Colonic mucosa (tissue), 4 donors: ENCODE measurements around the gene ELK1. TPM values are rescaled to one million over a fixed set of nuclear protein-coding genes. Genes with fewer than 3 reads are reported as not detected.

Source experiments
- DNase-seq: peaks from one replicate; pipeline ENCODE4 v3.0.0-alpha.2; 2020
- H3K27ac ChIP-seq: fragments of 200-600 bp; one replicate; pipeline ENCODE4 v1.8.0; 2021
- H3K27me3 ChIP-seq: fragments of 200-600 bp; one replicate; pipeline ENCODE4 v1.8.0; 2021
- H3K36me3 ChIP-seq: fragments of 200-600 bp; one replicate; pipeline ENCODE4 v1.8.0; 2021
- H3K4me1 ChIP-seq: fragments of 200-600 bp; one replicate; pipeline ENCODE4 v1.8.0; 2021; ENCODE audit warnings: mild to moderate bottlenecking
- H3K4me3 ChIP-seq: fragments of 200-600 bp; one replicate; pipeline ENCODE4 v1.8.0; 2021
- H3K9ac ChIP-seq, 2 donors: one replicate each; pipeline ENCODE4 v1.7.0; 2013; ENCODE audit warnings: control low read depth in 2 of 2, low read depth in 2 of 2, low read length in 2 of 2
- H3K9me3 ChIP-seq: fragments of 200-600 bp; one replicate; pipeline ENCODE4 v1.8.0; 2021
- intact Hi-C: fragments of 100-400 bp; cut with DNase I; formaldehyde crosslinking; loops from one replicate; pipeline ENCODE4 v1.14.1; 2022
- total RNA-seq, 2 donors: library from RNA; stranded (reverse); fragmentation: NEBNext Ultra II Directional in 1 of 2; extraction: Animal tissue kit (Norgen Biotek cat#: 25700) in 1 of 2; gene quantifications; one replicate each; pipeline ENCODE4 v1.2.1, GENCODE V29; 2021
- TF ChIP-seq, protein P1 (sequence below): fragments of 200-600 bp; IDR thresholded peaks from one replicate; pipeline ENCODE4 v1.8.0; 2022; ENCODE audit warnings: antibody characterized with exemption, mild to moderate bottlenecking
- donor health status: healthy.
- donor health status: DM: no; HTN: no; CAD: no.
- donor health status: DM: no; HTN: no; CAD: no.

ELK1 gene
- total RNA-seq, 2 donors from 2014 or later: 26.7 to 31.0 TPM

GRCh38 chrX:47649781-47650163 is 591 bp downstream of the ELK1 start:
- Histone ChIP-seq H3K9me3 (no peaks in the 10 kb centered on the region), H3K36me3 (no peaks in the 10 kb centered on the region), H3K27me3 (no peaks in the 10 kb centered on the region), H3K9ac (peak overlapping the region; percentile 35 to 70), H3K27ac (peak overlapping the region; percentile 52), H3K4me1 (no peaks in the 10 kb centered on the region), H3K4me3 (peak overlapping the region; percentile 54)
- DNase-seq: no peak
- intact Hi-C loops: no loop called here
- TF ChIP-seq, protein P1, sequence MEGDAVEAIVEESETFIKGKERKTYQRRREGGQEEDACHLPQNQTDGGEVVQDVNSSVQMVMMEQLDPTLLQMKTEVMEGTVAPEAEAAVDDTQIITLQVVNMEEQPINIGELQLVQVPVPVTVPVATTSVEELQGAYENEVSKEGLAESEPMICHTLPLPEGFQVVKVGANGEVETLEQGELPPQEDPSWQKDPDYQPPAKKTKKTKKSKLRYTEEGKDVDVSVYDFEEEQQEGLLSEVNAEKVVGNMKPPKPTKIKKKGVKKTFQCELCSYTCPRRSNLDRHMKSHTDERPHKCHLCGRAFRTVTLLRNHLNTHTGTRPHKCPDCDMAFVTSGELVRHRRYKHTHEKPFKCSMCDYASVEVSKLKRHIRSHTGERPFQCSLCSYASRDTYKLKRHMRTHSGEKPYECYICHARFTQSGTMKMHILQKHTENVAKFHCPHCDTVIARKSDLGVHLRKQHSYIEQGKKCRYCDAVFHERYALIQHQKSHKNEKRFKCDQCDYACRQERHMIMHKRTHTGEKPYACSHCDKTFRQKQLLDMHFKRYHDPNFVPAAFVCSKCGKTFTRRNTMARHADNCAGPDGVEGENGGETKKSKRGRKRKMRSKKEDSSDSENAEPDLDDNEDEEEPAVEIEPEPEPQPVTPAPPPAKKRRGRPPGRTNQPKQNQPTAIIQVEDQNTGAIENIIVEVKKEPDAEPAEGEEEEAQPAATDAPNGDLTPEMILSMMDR: no peak

- Histone ChIP-seq H3K9me3 (no peaks in the 10 kb centered on the region), H3K36me3 (no peaks in the 10 kb centered on the region), H3K4me3 (peak overlapping the region; percentile 54), H3K27me3 (no peaks in the 10 kb centered on the region), H3K9ac (peak overlapping the region in 1 of 2 donors; percentile 35), H3K4me1 (no peaks in the 10 kb centered on the region), H3K27ac (no peak overlapping the region)
- TF ChIP-seq, protein P1: no peak
- DNase-seq: no peak
- intact Hi-C loops: no loop called here
Measured at GRCh38 chrX:47649271-47649670, 1.1 kb downstream of the ELK1 start.

DNA sequence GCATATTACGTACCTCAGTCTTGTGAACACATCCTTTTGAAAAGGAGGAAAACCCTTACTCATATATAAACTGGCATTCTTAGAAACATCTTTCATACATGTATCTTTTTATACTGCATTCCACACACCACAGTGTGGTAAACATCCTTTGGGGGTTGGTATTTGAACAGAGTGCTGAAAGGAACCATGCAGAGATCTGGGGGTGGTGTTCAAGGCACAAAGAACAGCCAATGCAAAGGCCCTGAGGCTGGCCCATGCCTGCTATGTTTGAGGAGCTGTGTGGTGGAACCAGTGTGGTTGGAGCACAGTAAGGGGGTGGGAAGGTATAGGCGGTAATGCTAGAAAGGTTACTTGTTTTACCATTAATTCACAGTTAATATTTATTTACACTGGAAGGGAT is 2.0 kb downstream of the ELK1 start:
- TF ChIP-seq, protein P1: no peak
- no peaks in the 10 kb centered on the region for H3K27me3 ChIP-seq
- H3K4me3 ChIP-seq: no peak overlapping the region
- H3K27ac ChIP-seq: no peak overlapping the region
- H3K36me3 ChIP-seq: no peaks in the 10 kb centered on the region
- intact Hi-C loops: no loop called here
- no peak for DNase-seq
- H3K4me1 ChIP-seq: no peaks in the 10 kb centered on the region
- H3K9me3 ChIP-seq: no peaks in the 10 kb centered on the region
- H3K9ac ChIP-seq: no peak overlapping the region

- DNase-seq: no peak
- no peaks in the 10 kb centered on the region for H3K27me3 ChIP-seq
- H3K9me3 ChIP-seq: no peaks in the 10 kb centered on the region
- intact Hi-C loops: no loop called here
- H3K4me3 ChIP-seq: no peak overlapping the region
- H3K9ac ChIP-seq: no peak overlapping the region
- TF ChIP-seq, protein P1: no peak
- H3K27ac ChIP-seq: no peak overlapping the region
- no peaks in the 10 kb centered on the region for H3K4me1 ChIP-seq
- no peaks in the 10 kb centered on the region for H3K36me3 ChIP-seq
Measured at GRCh38 chrX:47646636-47647035, 3.7 kb downstream of the ELK1 start.

- TF ChIP-seq, protein P1: no peak
- Histone ChIP-seq H3K27me3 (no peaks in the 10 kb centered on the region), H3K9me3 (no peaks in the 10 kb centered on the region), H3K9ac (no peak overlapping the region), H3K4me3 (no peak overlapping the region), H3K27ac (no peak overlapping the region), H3K36me3 (no peaks in the 10 kb centered on the region), H3K4me1 (no peaks in the 10 kb centered on the region)
- DNase-seq: no peak
- intact Hi-C loops: no loop called here
Measured at GRCh38 chrX:47645530-47645929, 4.8 kb downstream of the ELK1 start.
